Lung (tissue), 12 donors: ENCODE data around the gene LHFPL4. TPM values are rescaled to one million over a fixed set of nuclear protein-coding genes. Genes with fewer than 3 reads are reported as not detected.

Experiments
- ATAC-seq: fragments of 200-7000 bp; cut with Tn5 transposase; one replicate; pipeline ENCODE4 v1.9.1; 2020; ENCODE audit warnings: moderate number of reproducible peaks; ENCODE audit not compliant: insufficient read depth, low FRiP score
- DNase-seq, 3 donors: peaks; one replicate each; pipeline ENCODE4 v3.0.0-alpha.2; 2013 to 2017
- H3K27ac ChIP-seq, 2 donors: one replicate each; pipeline ENCODE4 v1.5.1; 2013; ENCODE audit warnings: mild to moderate bottlenecking in 2 of 2, moderate library complexity in 2 of 2, control low read depth in 1 of 2, inconsistent platforms in 1 of 2, low read depth in 1 of 2, low read length in 1 of 2
- H3K27me3 ChIP-seq, 3 donors: one replicate each; pipeline ENCODE4 v1.5.1; 2013; ENCODE audit warnings: low read length in 2 of 3; ENCODE audit not compliant: control insufficient read depth in 3 of 3, insufficient read depth in 3 of 3
- H3K36me3 ChIP-seq, 4 donors: one replicate each; pipeline ENCODE4 v1.5.1; 2013; ENCODE audit warnings: low read length in 4 of 4, mild to moderate bottlenecking in 1 of 4, moderate library complexity in 1 of 4; ENCODE audit not compliant: control insufficient read depth in 4 of 4, insufficient read depth in 4 of 4
- H3K4me1 ChIP-seq, 5 donors: one replicate each; pipeline ENCODE4 v1.5.1; 2013; ENCODE audit warnings: low read length in 5 of 5, mild to moderate bottlenecking in 2 of 5, moderate library complexity in 1 of 5; ENCODE audit not compliant: control insufficient read depth in 5 of 5, insufficient read depth in 5 of 5
- H3K4me3 ChIP-seq: one replicate; pipeline ENCODE4 v1.5.1; 2013; ENCODE audit warnings: mild to moderate bottlenecking, control low read depth, moderate library complexity
- H3K9ac ChIP-seq, 2 donors: one replicate each; pipeline ENCODE4 v1.5.1; 2013; ENCODE audit warnings: low read length in 2 of 2, control low read depth in 1 of 2; ENCODE audit not compliant: insufficient read depth in 1 of 2
- H3K9me3 ChIP-seq, 4 donors: one replicate each; pipeline ENCODE4 v1.5.1; 2013; ENCODE audit warnings: low read length in 3 of 4, mild to moderate bottlenecking in 1 of 4, moderate library complexity in 1 of 4; ENCODE audit not compliant: control insufficient read depth in 4 of 4, insufficient read depth in 3 of 4
- CTCF ChIP-seq: IDR thresholded peaks from 2 replicates; pipeline ENCODE4 v1.5.1; 2012; ENCODE audit warnings: mild to moderate bottlenecking; ENCODE audit errors: control extremely low read depth, extremely low read depth
- WGBS, 2 donors: extraction: QIAGEN DNeasy Blood & Tissue Kit; methylation state at CpG; one replicate each; pipeline ENCODE4 v1.1.7; 2013; 5-methylcytosine and 5-hydroxymethylcytosine counted together
- polyA plus RNA-seq, 2 donors: library from polyadenylated mRNA; stranded (reverse); fragments of 200-250 nt; gene quantifications; one replicate each; pipeline ENCODE4 v1.2.1, GENCODE V29; 2013
- total RNA-seq, 2 donors: library from RNA; depleted of rRNA in 1 of 2; stranded (reverse); fragments of >200 nt in 1 of 2; gene quantifications; one replicate each; pipeline ENCODE4 v1.2.1, GENCODE V29; 2014 to 2021
- donor health status: control.
- donor health status: control.
- donor health status: Bipolar disorder and iron deficiency.
- donor health status: healthy.
- donor health status: DM: yes; HTN: yes; CAD: no.

The LHFPL4 gene
- total and polyA plus RNA-seq, 4 donors: 0.01 to 0.14 (median 0.02) TPM; not detected in 1

DNA sequence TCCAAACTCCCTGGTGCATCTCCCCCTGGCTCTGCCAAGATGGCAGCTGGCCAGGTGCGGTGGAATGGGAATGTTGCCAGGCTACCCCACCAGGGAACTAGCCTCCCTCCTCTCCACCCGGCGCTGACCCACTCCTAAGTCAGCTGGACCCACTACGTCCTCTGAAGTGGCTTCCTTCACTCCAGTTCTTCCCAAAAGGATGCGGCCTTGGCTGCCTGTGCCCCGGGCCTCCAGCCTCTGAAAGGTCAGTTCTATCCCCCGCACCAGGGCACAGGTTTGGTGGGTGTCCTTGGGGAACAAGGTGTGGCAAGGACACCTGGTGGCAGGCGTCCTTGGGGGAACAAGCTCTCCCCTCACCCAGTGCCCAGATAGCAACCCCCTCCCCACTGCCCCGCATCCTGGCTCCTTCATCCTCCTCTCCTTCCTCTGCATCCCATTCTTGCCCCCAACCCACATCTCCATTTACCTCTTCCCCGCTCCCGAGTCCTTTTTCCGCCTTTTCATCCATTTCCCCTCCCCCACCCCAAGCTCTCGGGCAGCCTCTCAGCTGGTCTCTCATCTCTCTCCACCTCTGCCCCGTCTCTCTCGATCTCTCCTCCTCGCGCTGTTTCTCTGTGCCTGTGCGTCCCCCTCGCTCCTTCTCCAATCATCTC lies 54.0 kb downstream of the LHFPL4 start:
- H3K9me3 ChIP-seq: no peaks in the 10 kb centered on the region
- no peak overlapping the region for H3K9ac ChIP-seq
- ATAC-seq (no peak), DNase-seq (no peak)
- WGBS, 2 donors: 25 to 41% methylated on average over 19 of the region's 19 CpGs
- H3K27ac ChIP-seq: no peak overlapping the region
- no peak for TF ChIP-seq CTCF
- H3K36me3 ChIP-seq: no peaks in the 10 kb centered on the region
- H3K4me1 ChIP-seq: peaks cover 0 to 6% (median 0%) of the 10 kb centered on the region in 5 donors
- peaks cover 0 to 25% (median 11%) of the 10 kb centered on the region in 3 donors for H3K27me3 ChIP-seq
- H3K4me3 ChIP-seq: no peak overlapping the region

GRCh38 chr3:9498781-9499180 lies 54.8 kb downstream of the LHFPL4 start:
- ATAC-seq: no peak
- H3K36me3 ChIP-seq: peaks cover 0 to 2% (median 0%) of the 10 kb centered on the region in 4 donors
- H3K4me1 ChIP-seq: peaks cover 0 to 6% (median 0%) of the 10 kb centered on the region in 5 donors
- no peak for DNase-seq
- no peak overlapping the region for H3K27ac ChIP-seq
- H3K9ac ChIP-seq: no peak overlapping the region
- no peak overlapping the region for H3K4me3 ChIP-seq
- H3K27me3 ChIP-seq: peaks cover 0 to 25% (median 11%) of the 10 kb centered on the region in 3 donors
- WGBS, 2 donors: 86 to 90% methylated on average over 6 of the region's 6 CpGs
- TF ChIP-seq CTCF: no peak
- H3K9me3 ChIP-seq: no peaks in the 10 kb centered on the region

DNA sequence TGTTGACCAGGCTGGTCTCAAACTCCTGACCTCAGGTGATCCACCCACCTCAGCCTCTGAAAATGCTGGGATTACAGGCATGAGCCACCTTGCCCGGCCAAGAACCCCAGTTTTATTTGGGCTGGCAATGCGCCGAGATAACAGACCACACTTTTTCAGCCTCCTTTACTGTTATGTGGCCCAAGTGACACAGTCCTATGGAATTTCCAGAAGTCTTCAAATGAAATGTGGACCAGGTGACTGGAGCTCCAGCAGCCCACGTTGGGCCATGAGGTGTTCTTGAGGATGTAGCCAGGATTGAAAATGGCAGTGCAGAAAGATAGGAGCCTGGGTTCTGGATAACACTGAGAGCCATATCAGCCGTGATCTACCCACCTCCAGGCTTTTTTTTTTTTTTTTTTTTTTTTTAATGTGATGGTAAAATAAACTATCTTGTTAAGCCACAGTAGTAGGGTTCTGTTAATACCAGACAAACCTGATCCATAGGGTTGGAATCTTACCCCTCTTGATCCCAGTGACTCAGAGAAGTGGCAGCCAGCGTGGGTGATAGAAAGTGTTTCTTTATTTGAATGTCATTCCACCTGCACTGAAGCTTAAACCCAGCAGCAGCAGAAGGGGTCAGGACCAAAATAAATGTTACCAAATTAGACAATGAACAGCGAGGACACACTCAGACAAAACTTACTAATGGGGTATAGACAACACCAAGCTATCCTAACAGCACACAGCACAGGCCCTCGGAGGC lies 55.6 kb downstream of the LHFPL4 start:
- Histone ChIP-seq H3K27ac (no peak overlapping the region), H3K4me1 (peaks cover 0 to 6% (median 0%) of the 10 kb centered on the region in 5 donors), H3K36me3 (peaks cover 0 to 2% (median 0%) of the 10 kb centered on the region in 4 donors), H3K27me3 (peaks cover 0 to 25% (median 11%) of the 10 kb centered on the region in 3 donors), H3K4me3 (no peak overlapping the region), H3K9ac (no peak overlapping the region), H3K9me3 (no peaks in the 10 kb centered on the region)
- 87 to 88% methylated on average over 8 of the region's 8 CpGs for WGBS, 2 donors
- TF ChIP-seq CTCF: no peak
- ATAC-seq (no peak), DNase-seq (no peak)
